ENCODE measurements around the gene CYP4X1. TPM values are rescaled to one million over a fixed set of nuclear protein-coding genes. Genes with fewer than 3 reads are reported as not detected.

Gene CYP4X1
- polyA plus RNA-seq, 3 donors = not detected

- TF ChIP-seq, protein P1, sequence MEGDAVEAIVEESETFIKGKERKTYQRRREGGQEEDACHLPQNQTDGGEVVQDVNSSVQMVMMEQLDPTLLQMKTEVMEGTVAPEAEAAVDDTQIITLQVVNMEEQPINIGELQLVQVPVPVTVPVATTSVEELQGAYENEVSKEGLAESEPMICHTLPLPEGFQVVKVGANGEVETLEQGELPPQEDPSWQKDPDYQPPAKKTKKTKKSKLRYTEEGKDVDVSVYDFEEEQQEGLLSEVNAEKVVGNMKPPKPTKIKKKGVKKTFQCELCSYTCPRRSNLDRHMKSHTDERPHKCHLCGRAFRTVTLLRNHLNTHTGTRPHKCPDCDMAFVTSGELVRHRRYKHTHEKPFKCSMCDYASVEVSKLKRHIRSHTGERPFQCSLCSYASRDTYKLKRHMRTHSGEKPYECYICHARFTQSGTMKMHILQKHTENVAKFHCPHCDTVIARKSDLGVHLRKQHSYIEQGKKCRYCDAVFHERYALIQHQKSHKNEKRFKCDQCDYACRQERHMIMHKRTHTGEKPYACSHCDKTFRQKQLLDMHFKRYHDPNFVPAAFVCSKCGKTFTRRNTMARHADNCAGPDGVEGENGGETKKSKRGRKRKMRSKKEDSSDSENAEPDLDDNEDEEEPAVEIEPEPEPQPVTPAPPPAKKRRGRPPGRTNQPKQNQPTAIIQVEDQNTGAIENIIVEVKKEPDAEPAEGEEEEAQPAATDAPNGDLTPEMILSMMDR (IDR thresholded peaks at IDR 0.05) = no peak
Observed at GRCh38 chr1:47013293-47013692, 10.2 kb upstream of the CYP4X1 start.

DNA sequence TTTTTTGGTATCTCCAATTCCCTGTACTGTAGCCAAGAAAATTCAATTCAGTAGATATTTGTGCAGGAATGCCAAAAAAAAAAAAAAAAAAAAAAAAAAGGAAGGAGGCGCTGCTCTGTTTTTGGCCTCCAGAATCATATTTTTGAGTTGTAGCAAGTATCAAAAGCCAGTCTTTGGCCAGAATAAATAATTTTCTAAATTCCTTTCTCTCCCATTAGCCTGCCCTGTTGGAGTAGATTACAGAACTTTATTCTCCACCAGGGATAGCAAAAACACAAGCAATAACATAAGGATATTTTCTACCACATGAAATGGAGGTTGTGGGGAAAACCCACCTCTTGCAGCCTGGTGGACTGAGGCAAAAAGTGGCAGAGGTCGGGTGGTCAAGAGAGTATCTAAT lies 2.4 kb upstream of the CYP4X1 start:
- peaks cover 0 to 4% (median 0%) of the 10 kb centered on the region in 7 donors for H3K9me3 Mint-ChIP-seq
- no peaks in the 10 kb centered on the region for H3K36me3 ChIP-seq (replicated peaks in 1 of 2; ENCODE audit: control insufficient read depth in 1 of 2, insufficient read depth in 2 of 2, low read length in 2 of 2)
- no peak for DNase-seq
- H3K9me3 ChIP-seq (replicated peaks in 1 of 2; ENCODE audit: control insufficient read depth in 1 of 2, insufficient read depth in 1 of 2, low read length in 2 of 2) = no peaks in the 10 kb centered on the region
- H3K4me1 ChIP-seq (ENCODE audit: control insufficient read depth in 1 of 2, insufficient read depth in 2 of 2, low read length in 2 of 2) = no peaks in the 10 kb centered on the region
- peaks cover 24 to 38% (median 36%) of the 10 kb centered on the region in 3 donors for H3K27me3 Mint-ChIP-seq (ENCODE audit: low read depth in 3 of 3)
- intact Hi-C loops (cut with micrococcal nuclease) = no loop called here
- H3K36me3 Mint-ChIP-seq = no peaks in the 10 kb centered on the region
- no CpG with 5 or more reads among the region's 2 CpGs for WGBS (ENCODE audit: insufficient coverage)
- no peaks in the 10 kb centered on the region for H4K20me1 ChIP-seq (ENCODE audit: insufficient read depth, low read length)
- no peaks in the 10 kb centered on the region for H3K4me1 Mint-ChIP-seq
- H3K9ac ChIP-seq (ENCODE audit: insufficient read depth, low read length, poor library complexity, severe bottlenecking) = no peak overlapping the region
- H3K4me3 Mint-ChIP-seq = peak overlapping the region in 1 of 2 donors; percentile 47
- H3K27ac ChIP-seq (ENCODE audit: low read depth in 1 of 2, low read length in 2 of 2) = no peak overlapping the region
- peaks cover 15 to 37% of the 10 kb centered on the region in 2 donors for H3K27me3 ChIP-seq (ENCODE audit: control insufficient read depth in 2 of 2, insufficient read depth in 2 of 2, low read length in 2 of 2)
- H3K79me2 ChIP-seq (ENCODE audit: insufficient read depth, low read length) = no peaks in the 10 kb centered on the region
- no peak overlapping the region for H2AFZ ChIP-seq (ENCODE audit: insufficient read depth, low read depth, low read length, poor library complexity, severe bottlenecking)
- no peak overlapping the region for H3K4me2 ChIP-seq (replicated peaks; ENCODE audit: extremely low read depth, low read length, poor library complexity, severe bottlenecking)
- TF ChIP-seq, protein P1 (IDR thresholded peaks at IDR 0.05) = no peak
- no peak overlapping the region for H3K4me3 ChIP-seq (replicated peaks in 1 of 3; ENCODE audit: low read depth in 2 of 3, low read length in 3 of 3)
- H3K27ac Mint-ChIP-seq = peak overlapping the region in 1 of 7 donors; percentile 78

More at GRCh38 chr1:47013293-47013692, 10.2 kb upstream of the CYP4X1 start:
- Mint-ChIP-seq H3K27ac (no peak overlapping the region), H3K27me3 (ENCODE audit: low read depth in 3 of 3) (peaks cover 3 to 6% (median 5%) of the 10 kb centered on the region in 3 donors), H3K4me3 (no peak overlapping the region), H3K4me1 (no peaks in the 10 kb centered on the region), H3K9me3 (peaks cover 0 to 5% (median 0%) of the 10 kb centered on the region in 7 donors), H3K36me3 (no peaks in the 10 kb centered on the region)
- Histone ChIP-seq H3K27ac (ENCODE audit: low read depth in 1 of 2, low read length in 2 of 2) (no peak overlapping the region), H3K4me1 (ENCODE audit: control insufficient read depth in 1 of 2, insufficient read depth in 2 of 2, low read length in 2 of 2) (no peaks in the 10 kb centered on the region), H3K9ac (ENCODE audit: insufficient read depth, low read length, poor library complexity, severe bottlenecking) (no peak overlapping the region), H2AFZ (ENCODE audit: insufficient read depth, low read depth, low read length, poor library complexity, severe bottlenecking) (no peak overlapping the region), H3K36me3 (replicated peaks in 1 of 2; ENCODE audit: control insufficient read depth in 1 of 2, insufficient read depth in 2 of 2, low read length in 2 of 2) (no peaks in the 10 kb centered on the region), H4K20me1 (ENCODE audit: insufficient read depth, low read length) (no peaks in the 10 kb centered on the region), H3K4me2 (replicated peaks; ENCODE audit: extremely low read depth, low read length, poor library complexity, severe bottlenecking) (no peak overlapping the region), H3K4me3 (replicated peaks in 1 of 3; ENCODE audit: low read depth in 2 of 3, low read length in 3 of 3) (no peak overlapping the region), H3K27me3 (ENCODE audit: control insufficient read depth in 2 of 2, insufficient read depth in 2 of 2, low read length in 2 of 2) (no peaks in the 10 kb centered on the region), H3K79me2 (ENCODE audit: insufficient read depth, low read length) (no peaks in the 10 kb centered on the region), H3K9me3 (replicated peaks in 1 of 2; ENCODE audit: control insufficient read depth in 1 of 2, insufficient read depth in 1 of 2, low read length in 2 of 2) (no peaks in the 10 kb centered on the region)
- DNase-seq = no peak
- 83% methylated on average over 1 of the region's 2 CpGs for WGBS (ENCODE audit: insufficient coverage)
- intact Hi-C loops (cut with micrococcal nuclease) = no loop called here

Data from CD14-positive monocyte (primary cell).